Amygdala (tissue), 56 donors: Measurements from ENCODE around the gene ACACB.
"Not testable (repeated sequence)": the region's sequence is repeated elsewhere in the genome, so short reads cannot be mapped to it uniquely, and the experiment has no call there.

ENCODE experiments used
- DNase-seq, 56 donors: peaks; one replicate each; lab custom pipeline; 2025; lab: John Stamatoyannopoulos, UW

Gene ACACB

DNA sequence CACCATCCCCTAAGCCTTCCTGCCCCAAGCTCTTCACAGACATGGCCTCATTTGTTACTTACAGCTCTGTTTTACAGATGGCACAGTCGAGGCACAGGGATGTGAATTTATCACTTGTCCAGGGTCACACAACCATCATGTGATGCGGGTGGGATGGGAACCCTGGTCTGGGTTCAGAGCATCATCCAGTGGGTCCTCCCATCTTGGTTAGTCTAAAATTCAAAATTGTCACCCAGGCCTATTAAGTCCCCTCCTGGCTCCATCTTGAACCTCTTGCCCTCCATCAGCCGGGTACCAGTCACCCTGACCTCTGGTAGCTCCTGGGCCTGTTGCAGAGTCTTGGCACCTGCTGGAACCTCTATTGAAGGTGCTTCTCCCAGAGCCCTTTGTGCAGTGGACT, 52.9 kb downstream of the ACACB start:
- no peak for DNase-seq

DNA sequence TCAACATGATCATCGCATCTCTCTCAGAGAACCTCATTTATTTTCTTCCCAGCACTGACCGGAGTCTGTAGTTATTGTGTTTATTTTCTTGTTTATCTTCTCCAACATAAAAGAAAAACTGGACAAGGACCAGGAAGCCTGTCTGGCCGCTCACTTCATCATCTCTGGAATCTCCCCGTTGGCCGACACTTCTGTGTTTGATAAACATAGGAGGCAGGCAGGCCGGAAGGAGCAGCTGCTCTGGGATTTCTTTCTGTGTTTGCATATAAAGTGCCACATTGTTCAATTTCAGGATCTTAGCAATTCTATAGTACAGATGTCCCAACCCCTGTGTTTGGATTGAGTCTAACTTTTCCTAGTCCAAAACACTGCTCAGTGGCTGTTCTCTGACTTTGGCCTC, 53.3 kb downstream of the ACACB start:
- DNase-seq, result no peak

DNA sequence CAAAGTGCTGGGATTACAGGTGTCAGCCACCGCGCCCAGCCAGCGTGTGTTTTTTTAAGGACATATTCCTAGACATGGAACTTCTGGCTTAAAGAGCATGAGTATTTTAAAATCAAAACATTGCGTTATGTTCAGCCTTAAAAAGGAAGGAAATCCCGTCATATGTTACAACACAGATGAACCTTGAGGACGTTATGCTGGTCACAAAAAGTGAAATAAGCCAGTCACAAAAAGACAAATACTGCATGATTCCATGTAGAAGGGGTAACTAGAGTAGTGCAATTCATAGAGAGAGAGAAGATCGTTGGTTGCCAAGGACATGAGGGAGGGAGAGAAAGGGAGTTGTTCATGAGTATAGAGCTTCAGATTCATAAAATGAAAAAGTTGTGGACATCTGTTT, 53.9 kb downstream of the ACACB start:
- no peak for DNase-seq

DNA sequence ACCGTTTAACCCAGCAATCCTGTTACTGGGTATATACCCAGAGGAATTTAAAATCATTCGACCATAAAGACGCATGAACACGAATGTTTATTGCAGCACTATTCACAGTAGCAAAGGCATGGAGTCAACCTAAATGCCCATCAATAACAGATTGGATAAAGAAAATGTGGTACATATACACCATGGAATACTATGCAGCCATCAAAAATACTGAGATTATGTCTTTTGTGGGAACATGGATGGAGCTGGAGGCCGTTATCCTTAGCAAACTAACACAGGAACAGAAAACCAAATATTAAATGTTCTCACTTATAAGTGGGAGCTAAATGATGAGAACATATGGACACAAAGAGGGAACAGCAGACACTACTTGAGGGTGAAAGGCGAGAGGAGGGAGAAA, 56.4 kb downstream of the ACACB start:
- DNase-seq, result not testable (repeated sequence)

DNA sequence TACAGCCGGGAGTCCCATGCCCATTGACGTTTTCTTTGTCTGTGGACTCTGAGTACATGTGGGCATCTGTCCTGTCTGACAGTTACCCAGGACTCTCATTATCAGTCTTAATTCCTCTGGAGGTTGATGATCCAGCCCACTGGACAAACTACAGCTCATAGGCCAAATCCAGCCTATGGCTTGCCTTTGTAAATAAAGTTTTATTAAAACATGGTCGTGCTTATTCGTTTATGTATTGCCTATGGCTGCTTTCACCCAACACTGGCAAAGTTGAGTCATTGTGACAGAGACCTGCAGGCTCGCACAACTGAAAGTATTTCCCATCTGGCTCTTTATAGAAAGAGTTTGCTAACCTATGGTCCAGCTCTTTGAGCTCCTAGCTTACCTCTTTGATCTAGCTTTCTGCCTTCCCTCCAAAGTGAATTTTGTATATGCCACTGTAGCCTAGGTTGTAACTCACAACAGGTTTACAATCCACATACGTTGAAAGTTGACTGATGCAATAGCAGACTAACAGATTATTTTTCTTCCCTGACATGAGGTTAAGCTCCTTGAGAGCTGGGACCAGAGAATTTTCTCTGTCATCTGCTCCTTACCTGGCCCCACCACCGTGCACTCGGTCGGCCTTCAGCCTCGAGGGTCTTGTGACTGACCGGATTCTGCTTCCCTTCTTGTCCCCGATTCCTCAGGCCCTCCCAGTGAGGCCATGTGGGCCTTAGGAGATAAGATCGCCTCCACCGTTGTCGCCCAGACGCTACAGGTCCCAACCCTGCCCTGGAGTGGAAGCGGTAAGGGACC, 57.3 kb downstream of the ACACB start:
- no peak for DNase-seq

DNA sequence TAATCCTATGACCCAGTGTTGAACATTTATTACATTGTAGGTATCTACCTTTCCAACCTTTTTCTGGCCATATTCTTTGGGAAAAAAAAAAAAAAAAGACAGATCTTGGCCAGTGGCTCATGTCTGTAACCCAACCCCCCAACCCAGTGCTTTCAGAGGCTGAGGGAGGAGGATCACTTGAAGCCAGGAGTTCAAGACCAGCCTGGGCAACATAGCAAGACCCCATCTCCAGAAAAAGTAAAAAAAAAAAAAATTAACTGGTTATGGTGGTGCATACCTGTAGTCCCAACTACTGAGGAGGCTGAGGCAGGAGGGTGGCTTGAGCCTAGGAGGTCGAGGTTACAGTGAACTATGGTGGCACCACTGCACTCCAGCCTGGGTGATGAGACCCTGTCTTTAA, 58.1 kb downstream of the ACACB start:
- DNase-seq, result no peak

DNA sequence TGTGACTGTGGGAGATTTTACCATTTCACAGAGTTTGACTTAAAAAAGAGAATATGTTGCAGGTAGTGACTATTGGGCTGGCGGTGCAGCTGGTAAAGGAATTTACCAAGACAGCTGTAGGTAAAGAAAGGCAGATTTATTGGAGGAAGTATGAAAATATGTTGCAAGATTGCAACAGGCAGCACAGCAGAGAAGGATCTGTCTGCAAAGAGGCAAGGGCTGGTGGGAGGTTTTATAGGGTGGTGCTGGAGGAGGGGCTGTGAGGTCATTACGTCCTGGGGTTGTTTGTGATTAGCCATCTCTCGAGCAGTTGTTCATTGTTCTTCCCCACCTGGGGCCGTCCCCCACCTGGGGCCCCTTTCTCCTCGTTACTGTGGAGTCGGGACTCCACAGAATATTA, 62.1 kb downstream of the ACACB start:
- DNase-seq, result no peak

DNA sequence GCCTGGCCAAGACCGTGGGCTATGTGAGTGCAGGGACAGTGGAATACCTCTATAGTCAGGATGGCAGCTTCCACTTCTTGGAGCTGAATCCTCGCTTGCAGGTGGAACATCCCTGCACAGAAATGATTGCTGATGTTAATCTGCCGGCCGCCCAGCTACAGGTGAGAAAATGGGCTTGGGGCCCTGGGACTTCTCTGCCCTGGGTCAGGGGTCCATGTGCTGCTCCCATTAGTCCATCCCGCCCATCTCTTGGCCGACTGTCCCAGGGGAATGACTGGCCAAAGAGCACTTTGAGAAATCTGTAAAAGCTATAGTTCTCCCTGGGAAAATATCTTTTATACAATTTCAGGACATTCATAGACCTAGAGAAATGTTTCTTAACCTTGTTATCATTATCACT, 63.5 kb downstream of the ACACB start:
- no peak for DNase-seq

DNA sequence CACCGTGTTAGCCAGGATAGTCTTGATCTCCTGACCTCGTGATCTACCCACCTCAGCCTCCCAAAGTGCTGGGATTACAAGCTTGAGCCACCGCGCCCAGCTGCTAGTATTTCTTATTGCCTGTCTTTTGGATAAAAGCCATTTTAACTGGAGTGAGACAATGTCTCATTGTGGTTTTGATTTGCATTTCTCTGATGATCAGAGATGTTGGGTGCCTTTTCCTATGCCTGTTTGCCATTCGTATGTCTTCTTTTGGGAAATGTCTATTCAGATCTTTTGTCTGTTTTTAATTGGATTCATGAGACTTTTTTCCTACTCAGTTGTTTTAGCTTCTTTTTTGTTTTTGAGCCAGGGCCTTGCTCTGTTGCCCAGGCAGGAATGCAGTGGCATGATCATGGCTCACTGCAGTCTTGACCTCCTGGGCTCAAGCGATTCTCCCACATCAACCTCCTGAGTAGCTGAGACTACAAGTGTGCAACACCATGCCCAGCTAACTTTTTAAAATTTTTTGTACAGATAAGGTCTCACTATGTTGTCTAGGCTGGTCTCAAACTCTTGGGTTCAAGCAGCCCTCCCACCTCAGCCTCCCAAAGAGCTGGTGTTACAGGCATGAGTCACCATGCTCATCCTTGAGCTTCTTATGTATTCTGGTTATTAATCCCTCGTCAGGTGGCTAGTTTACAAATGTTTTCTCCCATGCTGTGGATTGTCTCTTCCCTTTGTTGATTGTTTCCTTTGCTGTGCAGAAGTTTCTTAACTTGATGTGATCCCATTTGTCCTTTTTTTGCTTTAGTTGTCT, 65.9 kb downstream of the ACACB start:
- DNase-seq, result peak in 10 of 56 donors; percentile 2 to 34 (median 10)

DNA sequence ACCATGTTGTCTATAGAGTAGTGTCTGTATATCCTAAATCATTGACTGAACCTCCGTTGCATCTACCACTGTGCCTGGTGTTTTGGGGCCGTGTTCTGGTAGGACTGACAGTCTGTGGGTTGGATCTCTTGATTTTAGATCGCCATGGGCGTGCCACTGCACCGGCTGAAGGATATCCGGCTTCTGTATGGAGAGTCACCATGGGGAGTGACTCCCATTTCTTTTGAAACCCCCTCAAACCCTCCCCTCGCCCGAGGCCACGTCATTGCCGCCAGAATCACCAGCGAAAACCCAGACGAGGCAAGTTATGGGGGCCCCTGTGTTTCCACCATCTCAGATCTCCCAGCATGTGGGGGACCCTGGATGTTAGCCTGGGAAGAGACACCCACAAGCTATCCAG, 69.1 kb downstream of the ACACB start:
- no peak for DNase-seq

DNA sequence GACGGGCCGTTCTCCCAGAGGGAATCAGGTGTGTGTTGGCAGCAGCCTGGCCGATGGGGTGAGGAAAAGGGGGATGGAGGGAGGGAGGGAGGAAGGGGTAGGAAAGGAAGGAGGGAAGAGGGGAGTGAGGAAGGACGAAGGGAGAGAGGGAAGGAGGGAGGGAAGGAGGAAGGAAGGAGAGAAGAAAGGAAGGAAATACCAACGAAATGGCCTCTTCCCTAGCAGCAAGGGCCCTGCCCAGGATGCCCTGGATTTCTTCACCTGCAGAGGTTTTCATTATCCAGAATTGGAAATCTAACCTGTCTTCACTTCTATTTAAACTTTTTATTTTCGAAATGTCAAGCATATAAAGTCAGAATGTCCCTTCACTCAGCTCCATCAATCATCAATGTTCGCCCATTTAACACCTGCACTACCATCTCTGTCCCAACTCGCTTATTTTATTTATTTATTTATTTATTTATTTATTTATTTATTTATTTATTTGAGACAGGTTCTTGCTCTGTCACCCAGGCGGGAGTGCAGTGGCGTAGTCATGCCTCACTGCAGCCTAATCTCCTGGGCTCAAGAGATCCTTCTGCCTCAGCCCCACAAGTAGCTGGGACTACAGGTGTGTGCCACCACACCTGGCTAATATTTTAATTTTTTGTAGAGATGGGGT, 70.7 kb downstream of the ACACB start:
- no peak for DNase-seq

DNA sequence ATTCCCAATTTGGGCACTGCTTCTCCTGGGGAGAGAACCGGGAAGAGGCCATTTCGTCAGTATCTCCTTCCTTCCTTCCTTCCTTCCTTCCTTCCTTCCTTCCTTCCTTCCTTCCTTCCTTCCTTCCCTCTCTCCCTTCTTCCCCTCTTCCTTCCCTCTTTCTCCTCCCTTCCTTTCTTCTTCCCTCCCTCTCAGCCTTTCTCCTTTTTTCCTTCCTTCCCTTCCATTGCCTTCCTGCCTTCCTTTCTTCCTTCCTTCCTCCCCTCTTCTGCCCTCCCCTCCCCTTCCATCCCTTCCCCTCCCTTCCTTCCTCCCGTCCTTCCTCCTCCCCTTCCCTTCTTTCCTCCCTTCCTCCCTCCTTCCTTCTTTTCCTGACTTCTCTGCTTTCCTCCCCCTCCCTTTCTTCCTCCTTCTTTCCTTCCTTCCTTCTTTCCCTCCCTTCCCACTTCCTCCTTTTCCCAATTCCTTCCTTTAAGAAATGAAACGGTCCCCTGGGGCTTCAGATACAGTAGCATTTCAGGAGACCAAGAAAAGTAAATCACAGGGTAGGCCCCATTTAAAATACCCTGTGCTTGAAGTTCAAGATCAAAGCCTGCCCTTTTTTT, 71.8 kb downstream of the ACACB start:
- no peak for DNase-seq

DNA sequence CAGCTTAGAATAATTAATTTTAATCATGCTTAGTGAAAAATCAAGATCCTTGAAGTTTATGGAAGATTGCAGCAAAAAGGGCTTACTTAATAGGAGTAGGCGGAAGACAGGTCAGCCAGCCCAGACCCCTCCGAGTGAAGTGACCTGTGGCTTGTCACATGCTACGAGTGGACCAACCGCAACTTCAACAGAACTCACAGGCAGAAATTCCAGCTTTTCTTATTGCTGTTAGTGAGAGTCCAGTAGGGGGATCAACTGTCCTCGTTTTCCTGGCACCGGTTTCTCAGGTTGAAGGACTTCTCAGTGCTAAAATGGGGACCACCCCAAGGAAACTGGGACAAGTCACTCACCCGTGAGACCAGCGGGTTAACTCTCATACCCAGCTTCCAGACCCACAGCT, 72.9 kb downstream of the ACACB start:
- no peak for DNase-seq

DNA sequence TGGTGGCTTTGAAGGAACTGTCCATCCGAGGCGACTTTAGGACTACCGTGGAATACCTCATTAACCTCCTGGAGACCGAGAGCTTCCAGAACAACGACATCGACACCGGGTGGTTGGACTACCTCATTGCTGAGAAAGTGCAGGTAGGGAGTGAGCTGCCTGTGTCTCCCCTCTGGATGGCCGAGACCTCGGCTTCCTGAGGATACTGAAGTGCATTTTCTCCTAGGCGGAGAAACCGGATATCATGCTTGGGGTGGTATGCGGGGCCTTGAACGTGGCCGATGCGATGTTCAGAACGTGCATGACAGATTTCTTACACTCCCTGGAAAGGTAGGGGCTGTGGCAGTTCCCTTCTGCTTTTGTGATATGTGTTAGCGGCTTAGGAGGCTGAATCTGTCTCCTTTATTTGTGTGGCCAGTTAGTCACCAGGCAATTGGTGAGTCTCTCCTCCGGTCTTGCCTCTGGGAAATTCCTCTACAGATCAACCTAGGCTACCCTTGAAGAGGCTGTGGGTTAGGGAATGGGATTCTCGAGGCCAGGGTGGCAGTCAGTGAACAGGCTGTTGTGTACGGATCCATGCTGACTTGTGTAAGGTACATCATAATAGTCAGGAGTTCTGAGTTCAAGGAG, 75.3 kb downstream of the ACACB start:
- no peak for DNase-seq

DNA sequence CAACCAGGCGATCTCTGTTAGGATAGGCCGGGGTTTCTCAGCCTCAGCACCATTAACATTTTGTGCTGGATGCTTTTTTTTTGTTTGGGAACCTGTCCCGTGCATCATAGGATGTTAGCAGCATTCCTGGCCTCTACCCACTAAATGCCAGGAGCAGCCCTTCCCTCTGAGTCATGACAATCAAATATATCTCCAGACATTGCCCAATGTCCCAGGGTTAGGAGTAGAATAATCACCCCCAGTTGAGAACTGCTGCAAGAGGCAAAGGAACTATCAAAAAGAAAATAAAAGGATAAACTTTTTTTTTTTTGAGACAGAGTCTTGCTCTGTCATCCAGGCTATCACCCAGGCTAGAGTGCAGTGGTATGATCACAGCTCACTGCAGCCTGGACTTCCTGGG, 76.0 kb downstream of the ACACB start:
- DNase-seq, result no peak

DNA sequence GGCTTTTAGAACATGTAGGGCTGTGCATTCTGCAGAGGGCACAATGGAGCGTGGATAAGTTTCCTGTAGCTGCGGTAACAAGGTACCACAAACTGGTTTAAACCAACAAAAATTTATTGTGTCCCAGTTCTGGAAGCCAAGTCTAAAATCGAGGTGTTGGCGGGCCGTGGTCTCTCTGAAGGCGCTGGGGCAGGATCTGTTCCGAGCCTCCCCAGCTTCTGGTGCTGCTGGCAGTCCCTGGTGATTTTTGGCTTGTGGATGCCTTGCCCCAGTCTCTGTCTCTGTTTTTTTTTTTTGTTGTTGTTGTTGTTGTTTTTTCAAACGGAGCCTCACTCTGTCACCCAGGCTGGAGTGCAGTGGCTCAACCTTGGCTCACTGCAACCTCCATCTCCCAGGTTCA, 77.5 kb downstream of the ACACB start:
- no peak for DNase-seq

DNA sequence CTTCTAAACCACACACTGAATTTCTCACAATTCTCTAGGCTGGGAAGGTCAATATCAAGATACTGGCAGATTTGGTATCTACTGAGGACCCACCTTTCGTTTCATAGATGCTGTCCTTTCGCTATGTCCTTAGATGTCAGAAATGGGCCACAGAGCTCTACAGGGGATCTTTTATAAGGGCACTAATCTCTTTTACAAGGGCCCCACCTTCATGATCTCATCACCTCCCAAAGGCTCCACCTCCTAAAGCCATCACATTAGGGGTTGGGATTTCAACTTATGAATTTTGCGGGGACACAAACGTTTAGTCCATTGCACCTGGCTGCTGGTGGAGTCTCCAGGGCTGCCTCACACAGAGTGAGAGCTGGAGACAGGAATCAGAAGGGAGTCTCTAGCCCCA, 79.9 kb downstream of the ACACB start:
- DNase-seq, result no peak

DNA sequence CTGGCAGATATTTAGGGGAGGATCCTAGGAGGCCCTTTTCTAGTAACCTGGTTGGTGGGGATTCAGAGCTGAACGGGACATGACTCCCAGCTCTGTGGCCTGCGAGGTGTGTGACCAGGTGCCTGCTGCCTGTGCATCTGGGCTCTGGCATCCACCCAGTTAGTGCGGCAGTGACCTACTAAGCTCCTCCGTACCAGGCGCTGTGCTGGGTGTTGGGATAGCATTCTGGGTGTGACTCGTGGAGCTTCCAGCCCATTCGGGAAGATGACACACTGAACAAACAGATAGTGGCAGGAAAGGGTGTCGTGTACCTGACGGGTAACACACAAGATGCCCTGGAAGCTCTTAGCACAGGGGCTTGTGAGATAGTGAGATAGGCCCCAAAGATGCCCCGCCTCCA, 80.9 kb downstream of the ACACB start:
- no peak for DNase-seq

DNA sequence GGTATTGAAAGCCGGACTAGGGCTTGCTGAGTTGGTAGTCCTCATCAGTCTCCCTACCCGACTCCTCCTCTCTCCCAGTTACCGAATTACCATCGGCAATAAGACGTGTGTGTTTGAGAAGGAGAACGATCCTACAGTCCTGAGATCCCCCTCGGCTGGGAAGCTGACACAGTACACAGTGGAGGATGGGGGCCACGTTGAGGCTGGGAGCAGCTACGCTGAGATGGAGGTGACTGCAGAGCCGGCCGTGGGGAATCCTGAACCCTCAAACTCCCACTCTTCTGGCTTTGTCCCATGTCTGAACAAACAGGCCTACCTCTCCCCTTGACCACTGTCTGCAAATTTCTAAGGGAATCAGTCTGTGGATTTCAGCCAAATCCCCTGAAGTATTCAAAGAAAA, 82.9 kb downstream of the ACACB start:
- no peak for DNase-seq

DNA sequence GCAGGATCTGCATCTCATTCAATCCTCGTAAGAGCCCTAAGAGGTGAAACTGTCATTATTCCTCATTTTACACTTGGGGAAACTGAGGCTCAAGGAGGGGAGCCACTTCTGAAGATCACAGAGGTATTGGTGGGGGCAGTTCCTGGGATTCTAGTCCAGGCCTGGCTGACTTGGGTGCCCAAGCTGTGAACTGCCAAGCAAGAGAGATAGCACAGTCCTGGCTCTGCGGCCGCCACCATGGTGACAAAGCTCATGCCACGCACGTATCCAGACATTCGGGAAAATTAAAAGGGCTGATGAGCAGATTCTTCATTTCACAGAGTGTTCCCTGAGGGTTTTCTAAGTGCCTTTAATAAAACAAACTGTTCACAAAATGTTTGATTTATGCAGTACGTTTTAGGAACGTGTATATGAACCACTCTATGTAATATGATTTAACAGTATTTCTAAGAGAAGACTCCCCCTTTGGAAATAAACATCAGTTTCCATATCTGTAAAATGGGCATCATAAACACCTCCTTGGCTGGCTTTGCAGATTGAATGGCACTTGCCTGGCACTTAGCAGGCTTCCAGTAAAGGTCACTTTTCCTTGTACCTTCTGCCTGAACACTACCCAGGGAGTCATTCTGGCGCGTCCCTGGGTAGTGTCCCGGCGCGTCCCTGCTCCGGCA, 84.6 kb downstream of the ACACB start:
- DNase-seq, result no peak
